Effector CD8-positive, alpha-beta T cell (primary cell): ENCODE results near the gene FCSK.
"Not testable (repeated sequence)": the region's sequence is repeated elsewhere in the genome, so short reads cannot be mapped to it uniquely, and the experiment has no call there.

Experiments
- DNase-seq: peaks from one replicate; lab custom pipeline; 2025; lab: John Stamatoyannopoulos, UW
- total RNA-seq, 4 experiments: gene quantifications; one replicate each; lab custom pipeline; 2026; lab: John Stamatoyannopoulos, UW

Gene FCSK
- total RNA-seq: 38.6 to 74.8 (median 49.8) reads per million in 4 experiments

GRCh38 chr16:70454222-70455034 is at the start of gene FCSK:
Gene FCSK (plus strand): TSS chr16:70454595. CDS start chr16:70463191, 8,596 bp downstream.
- peak; percentile 59 for DNase-seq

DNA sequence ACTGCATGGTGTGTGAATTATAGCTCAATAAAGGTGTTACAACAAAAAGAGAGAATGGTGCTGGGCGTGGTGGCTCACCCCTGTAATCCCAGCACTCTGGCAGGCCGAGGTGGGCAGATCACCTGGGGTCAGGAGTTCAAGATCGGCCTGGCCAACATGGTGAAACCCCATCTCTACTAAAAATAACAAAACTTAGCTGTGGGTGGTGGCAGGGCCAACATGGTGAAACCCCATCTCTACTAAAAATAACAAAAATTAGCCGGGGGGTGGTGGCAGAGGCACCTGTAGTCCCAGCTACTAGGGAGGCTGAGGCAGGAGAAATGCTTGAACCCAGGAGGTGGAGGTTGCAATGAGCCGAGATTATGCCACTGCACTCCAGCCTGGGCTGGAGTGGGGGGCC is 48.3 kb upstream of the FCSK start:
- DNase-seq: not testable (repeated sequence)

DNA sequence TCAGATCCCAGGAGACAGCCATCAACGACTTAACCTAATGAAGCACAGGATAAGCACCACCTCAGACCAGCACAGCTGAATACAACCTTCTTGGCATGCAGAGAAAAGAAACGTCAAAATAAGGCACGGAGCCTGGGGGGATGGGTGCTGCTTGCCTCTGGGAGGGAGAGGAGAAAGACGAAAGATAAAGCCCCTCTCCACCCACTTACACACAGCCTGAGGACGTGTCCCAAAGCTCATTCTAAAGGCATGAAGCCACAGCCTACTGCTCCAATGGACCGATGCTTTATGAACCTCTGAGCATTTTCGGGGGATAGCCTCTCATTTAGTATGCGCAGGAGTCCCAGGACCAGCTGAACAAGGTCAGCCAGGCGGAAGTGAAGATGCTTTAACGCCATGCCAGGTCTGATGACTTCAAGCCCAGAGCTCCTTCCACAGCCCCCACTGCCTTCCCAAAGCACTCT is 46.6 kb upstream of the FCSK start:
- no peak for DNase-seq

DNA sequence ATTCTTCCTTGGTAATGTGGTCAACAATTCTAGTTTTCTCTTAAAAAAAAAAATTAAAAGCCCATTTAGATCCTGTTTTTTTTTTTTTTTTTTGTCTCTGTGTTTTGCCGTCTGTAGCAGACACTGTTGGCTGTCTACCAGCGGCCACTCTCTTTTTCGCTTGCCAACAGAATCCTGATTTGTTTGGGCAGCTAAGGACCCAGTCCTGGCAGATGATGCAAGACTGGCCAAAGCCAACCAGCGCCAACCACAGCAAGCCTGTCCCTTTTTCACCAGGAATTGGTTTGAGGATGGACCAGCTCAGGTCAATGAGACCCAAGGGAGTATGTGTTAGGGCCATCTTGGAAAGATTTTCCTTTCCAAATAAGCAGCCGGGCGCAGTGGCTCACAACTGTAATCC is 43.7 kb upstream of the FCSK start:
- DNase-seq: no peak

DNA sequence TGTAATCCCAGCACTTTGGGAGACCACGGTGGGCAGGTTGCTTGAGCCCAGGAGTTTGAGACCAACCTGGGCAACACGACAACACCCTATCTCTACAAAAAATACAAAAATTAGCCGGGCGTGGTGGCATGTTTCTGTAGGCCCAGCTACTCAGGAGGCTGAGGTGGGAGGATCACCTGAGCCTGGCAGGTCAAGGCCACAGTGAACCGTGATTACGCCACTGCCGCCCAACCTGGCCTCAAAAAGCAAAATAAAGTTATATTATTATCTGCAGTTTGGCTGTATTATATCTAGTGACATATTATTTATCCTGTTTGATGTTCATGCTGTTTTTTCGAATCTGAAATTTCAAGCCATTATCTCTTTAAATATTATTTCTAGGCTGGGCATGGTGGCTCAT is 42.0 kb upstream of the FCSK start:
- DNase-seq: no peak

DNA sequence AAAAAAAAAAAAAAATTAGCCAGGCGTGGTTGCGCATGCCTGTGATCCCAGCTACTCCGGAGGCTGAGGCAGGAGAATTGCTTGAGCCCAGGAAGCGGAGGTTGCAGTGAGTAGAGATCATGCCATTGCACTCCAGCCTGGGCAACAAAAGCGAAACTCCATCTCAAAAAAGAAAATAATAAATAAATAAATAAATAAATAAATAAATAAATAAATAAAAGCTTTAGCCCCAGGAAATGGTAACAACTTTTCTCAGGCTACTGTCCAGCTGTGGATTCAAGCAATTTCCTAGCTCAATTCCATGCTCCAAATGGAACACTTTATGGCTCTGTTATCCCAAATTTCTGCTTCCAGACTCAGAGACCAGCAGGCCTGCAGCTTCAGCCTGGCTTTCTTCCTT is 40.8 kb upstream of the FCSK start:
- not testable (repeated sequence) for DNase-seq

DNA sequence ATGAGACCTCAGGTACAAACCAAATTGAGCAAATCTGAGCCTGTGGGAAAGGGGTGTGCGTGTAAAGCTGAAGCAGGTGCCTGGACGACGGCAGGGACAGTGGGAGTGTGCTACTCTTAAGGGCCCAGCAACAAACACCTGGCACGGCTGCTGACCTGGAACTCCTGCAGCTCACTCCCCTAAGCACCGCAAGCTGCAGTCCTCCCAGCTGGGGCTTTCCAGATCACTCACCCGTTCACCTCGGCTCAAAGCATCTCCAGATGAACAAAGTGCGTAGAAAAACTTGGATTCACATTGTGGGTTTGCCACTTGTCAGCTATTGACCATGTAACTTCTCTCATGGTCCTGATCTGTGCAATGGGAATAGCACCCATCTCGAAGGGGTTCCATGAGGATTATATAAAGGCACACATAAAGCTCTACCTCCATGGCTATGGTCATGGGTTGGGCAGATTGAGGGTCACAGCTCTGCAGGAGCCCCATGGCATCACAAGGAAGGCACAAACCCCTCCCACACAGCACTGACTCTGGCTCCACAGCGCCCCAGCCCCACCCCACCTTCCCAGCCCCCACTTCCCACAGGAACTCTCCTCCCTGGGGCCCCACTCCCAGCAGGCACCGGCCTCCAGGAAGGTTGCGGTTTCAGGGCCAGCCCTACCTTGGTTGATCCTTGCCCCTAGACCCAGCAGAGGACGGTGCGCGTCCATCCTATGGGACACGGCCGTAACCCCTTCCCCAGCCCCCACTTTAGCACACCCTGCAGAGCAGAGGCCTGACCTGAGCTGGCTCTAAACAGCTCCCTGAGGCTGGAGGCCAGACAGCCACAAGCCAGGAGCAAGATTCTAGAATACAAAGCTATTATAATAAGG is 37.4 kb upstream of the FCSK start:
- DNase-seq: no peak

DNA sequence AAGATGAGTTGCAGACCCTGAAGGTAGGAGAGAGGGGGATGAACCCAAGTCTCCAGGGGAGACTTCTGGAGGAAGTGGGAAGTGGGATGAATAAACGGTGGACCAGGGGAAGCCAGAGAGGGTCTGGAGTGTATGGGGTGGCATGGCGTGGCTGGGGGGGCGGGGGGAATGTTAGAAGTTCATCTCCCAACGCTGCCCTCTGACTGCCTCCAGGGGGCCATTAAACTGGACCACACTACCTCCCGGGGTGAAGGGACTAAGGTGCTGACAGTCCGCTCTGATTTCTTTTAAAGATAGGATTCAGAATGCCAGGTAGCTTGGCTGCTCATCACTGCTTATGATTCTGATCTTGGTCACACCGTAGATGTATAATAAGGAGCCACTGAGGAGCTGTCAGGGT is 36.7 kb upstream of the FCSK start:
- no peak for DNase-seq

GRCh38 chr16:70418274-70418992 is 36.0 kb upstream of the FCSK start:
- no peak for DNase-seq

- no peak for DNase-seq
Measured at GRCh38 chr16:70418993-70419318, 35.4 kb upstream of the FCSK start.

- DNase-seq: no peak
Measured at GRCh38 chr16:70419384-70420327, 34.7 kb upstream of the FCSK start.

GRCh38 chr16:70421014-70421413 is 33.4 kb upstream of the FCSK start:
- no peak for DNase-seq

GRCh38 chr16:70421473-70422311 is 32.7 kb upstream of the FCSK start:
- DNase-seq: no peak

DNA sequence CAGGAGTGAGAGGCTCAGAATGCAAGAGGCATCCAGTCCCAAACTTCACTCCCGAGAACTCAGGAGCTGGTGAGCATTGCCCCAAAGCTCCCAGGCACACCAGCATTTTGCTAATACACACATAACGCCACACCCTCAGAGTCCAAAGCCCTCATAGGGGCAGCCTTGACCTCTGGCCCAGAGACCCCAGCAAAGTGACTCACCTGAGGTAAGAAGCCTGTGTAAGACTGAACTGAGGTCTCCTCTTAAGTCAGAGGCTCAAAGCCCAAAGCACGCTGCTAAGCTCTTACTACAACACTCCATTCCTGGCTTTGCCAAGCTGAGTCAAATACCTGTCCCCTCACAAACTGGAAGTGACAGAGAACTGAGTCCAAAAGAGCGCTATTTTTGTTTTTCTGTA is 31.9 kb upstream of the FCSK start:
- DNase-seq: no peak

DNA sequence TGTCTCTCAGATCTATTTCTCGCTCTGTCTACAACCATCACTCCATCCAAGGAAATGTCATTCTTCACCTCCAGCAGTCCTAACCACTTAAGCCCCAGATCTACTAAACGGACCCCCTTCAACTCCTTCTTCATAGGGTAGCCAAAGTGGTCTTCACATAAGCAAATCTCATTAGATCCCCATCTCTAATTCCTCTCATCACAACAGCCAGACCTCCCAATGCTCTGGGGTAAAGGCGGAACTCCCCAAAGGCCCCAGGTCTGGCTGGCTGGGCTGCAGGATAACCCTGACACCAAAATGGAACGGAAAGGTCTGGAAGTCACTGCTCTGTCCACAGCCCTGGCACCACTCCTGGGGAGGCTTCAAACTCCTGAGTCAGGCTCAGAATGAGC is 26.6 kb upstream of the FCSK start:
- no peak for DNase-seq

DNA sequence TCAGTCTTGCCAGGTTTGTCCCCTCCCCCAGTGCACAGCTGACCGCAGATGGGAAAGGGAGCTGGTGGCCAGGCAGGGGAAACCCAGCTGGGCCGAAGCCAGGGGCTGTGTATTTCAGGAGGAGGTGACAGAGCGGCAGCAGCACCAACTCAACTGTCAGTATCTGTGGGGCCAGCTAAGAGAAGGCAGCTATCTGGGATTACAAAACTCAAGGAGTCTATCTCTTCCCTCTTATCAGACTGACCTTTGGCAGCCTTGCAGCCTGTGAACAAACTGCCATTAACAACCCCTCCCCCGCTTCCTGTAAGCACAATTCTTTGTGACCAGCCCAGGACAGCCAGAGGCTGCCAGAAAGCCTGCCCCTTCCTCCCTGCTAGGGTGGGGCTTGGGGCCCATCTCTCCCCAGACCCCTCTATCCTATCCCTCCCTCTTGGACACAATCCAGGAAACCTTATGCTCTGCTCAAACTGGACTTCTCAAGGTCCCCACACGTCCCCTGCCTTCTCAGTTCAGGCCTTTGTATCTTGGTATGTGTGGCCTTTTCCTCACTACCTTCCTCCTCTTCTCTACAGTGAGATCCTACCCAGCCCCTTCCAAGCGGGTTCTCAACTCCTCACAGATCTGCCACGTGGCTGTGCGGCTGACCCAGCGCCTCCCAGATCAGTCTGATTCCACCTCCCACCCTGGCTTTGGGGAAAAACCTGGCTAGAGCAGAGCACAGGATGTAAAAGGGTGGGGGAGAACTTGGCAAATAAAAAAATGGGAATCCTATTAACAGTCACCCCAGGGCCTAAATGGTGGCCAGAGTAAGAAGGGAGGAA is 26.0 kb upstream of the FCSK start:
- DNase-seq: no peak

DNA sequence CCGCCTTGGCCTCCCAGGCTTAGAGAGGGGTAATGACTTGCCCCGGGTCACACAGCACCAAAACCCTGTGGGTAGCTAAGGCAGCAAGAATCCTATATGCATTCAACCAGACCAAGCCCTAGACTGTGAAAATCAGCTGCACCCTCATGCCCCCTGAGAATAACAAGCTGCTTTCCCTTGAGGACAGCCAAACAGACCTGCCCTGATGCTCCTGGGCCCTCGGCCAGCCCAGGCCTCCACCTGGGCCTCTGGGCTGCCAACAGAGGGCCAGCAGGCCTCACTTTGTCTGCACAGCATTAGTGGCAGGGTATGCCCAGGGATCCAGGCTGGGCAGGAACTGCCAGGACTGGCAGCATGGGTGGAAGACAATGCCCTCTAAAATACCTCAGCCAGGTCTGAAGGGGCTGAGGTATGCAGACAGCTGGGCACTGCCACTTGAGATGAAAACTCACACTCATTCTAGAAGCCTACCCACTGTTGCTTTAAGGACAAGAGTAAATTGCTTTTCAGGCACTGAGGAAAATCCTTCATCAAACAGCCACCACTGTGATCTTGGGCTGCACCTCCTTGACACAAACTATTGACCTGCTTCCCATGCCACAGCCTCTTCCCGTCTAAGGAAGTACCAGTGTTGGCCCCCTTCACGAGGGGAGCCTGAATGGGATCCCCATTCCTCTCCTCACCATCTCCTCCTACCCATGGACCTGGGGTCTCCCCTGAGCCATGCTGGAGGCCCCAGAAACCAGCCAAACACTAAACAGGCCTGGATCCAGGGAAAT is 24.3 kb upstream of the FCSK start:
- no peak for DNase-seq

DNA sequence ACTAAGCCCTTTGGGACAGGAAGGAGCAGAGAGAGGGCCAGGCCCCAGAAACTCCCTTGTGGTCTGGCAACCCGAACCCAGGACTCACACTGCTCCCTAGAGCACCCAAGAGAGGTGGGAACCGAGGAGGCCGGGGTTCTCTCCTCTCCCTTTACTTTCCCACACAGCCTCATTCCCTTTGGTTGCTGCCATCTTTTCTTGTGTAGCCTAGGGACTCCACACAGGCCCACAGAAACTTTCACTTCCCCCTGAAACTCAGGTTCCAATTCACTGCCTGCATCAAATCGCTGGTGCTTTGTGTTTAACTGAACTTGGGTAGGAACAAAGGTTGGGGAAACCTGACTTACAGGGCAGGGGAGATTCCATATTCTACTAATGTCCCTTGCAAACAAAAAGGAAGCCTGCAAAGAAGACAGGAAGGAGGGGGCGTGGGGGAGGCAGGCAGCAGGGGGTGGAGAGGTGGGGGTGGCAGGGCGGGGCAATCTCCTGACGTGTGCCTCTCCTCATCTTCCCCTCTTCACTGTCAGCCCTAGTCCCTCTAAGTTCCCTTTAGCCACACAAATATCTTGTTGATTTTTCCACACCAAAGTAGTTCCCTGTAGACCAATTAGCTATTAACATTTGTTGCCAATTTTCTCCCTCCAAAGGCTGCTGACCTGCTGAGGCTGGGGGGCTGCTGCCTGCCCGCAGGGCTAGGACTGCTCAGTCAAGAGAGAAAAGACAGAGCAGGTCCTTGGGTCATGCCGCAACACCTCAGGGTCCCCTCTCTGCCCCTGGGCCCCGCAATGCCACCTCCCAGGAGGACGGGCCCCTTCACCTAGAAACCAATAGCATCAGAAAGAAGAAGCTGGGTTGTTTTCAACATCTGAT is 23.5 kb upstream of the FCSK start:
- DNase-seq: peak; percentile 53
